Measurements from ENCODE around the gene INTS1. TPM values are rescaled to one million over a fixed set of nuclear protein-coding genes. Genes with fewer than 3 reads are reported as not detected.
A peak's percentile ranks its signal among the peaks of the same experiment; 100 is the strongest.

INTS1 gene
- total RNA-seq, result 10 to 100 TPM; 45.7 to 96.5 (median 75.8) TPM

- WGBS, result under 1% methylated on average over 32 of the region's 118 CpGs
- peak; percentile 93 for DNase-seq (ENCODE audit: low spot score in 2 of 2)
- H3K4me1 ChIP-seq, result peaks cover 31% of the 10 kb centered on the region
Observed at GRCh38 chr7:1503816-1504775, at the start of gene INTS1. TSS of gene INTS1 (minus strand) at chr7:1504389. CDS start at chr7:1503960, 429 bp downstream.

GRCh38 chr7:1553512-1554210, 49.5 kb upstream of the INTS1 start:
- no peak for DNase-seq (ENCODE audit: low spot score in 2 of 2)
- Histone ChIP-seq H3K27ac (no peak overlapping the region), H3K4me3 (no peak overlapping the region), H3K9me3 (no peaks in the 10 kb centered on the region), H3K27me3 (no peaks in the 10 kb centered on the region), H3K36me3 (peaks cover 7% of the 10 kb centered on the region), H3K4me1 (peaks cover 26% of the 10 kb centered on the region)
- TF ChIP-seq EP300 (IDR thresholded peaks at IDR 0.05) (no peak), POLR2A (IDR thresholded peaks at IDR 0.05) (no peak), CTCF (IDR thresholded peaks at IDR 0.05) (no peak), POLR2AphosphoS5 (IDR thresholded peaks at IDR 0.05) (no peak)
- WGBS, result 93% methylated on average over 25 of the region's 28 CpGs

More at GRCh38 chr7:1503816-1504775, at the start of gene INTS1:
- Histone ChIP-seq H3K9me3 (no peaks in the 10 kb centered on the region), H3K4me3 (peak within 1 kb of the TSS; percentile 90), H3K27me3 (no peaks in the 10 kb centered on the region), H3K27ac (peak within 1 kb of the TSS; percentile 66), H3K36me3 (peaks cover 28% of the 10 kb centered on the region)
- TF ChIP-seq EP300 (IDR thresholded peaks at IDR 0.05) (no peak), POLR2AphosphoS5 (IDR thresholded peaks at IDR 0.05) (peak in 1 of 3 donors; percentile 93), CTCF (IDR thresholded peaks at IDR 0.05) (peak; percentile 62 to 98)

- Histone ChIP-seq H3K27me3 (no peaks in the 10 kb centered on the region), H3K4me3 (no peak overlapping the region), H3K4me1 (peaks cover 18% of the 10 kb centered on the region), H3K9me3 (no peaks in the 10 kb centered on the region), H3K27ac (no peak overlapping the region), H3K36me3 (peaks cover 14% of the 10 kb centered on the region)
- no peak for TF ChIP-seq CTCF (IDR thresholded peaks at IDR 0.05)
- no peak for TF ChIP-seq POLR2A (IDR thresholded peaks at IDR 0.05)
- TF ChIP-seq EP300 (IDR thresholded peaks at IDR 0.05), result no peak
- TF ChIP-seq POLR2AphosphoS5 (IDR thresholded peaks at IDR 0.05), result no peak
- 85% methylated on average over 7 of the region's 7 CpGs for WGBS
- no peak for DNase-seq (ENCODE audit: low spot score in 2 of 2)
Observed at GRCh38 chr7:1552200-1552599, 48.0 kb upstream of the INTS1 start.

GRCh38 chr7:1550846-1551155, 46.6 kb upstream of the INTS1 start:
- H3K27me3 ChIP-seq, result no peaks in the 10 kb centered on the region
- 95% methylated on average over 15 of the region's 17 CpGs for WGBS
- H3K4me1 ChIP-seq, result peaks cover 12% of the 10 kb centered on the region
- no peak for DNase-seq (ENCODE audit: low spot score in 2 of 2)
- no peak for TF ChIP-seq POLR2A (IDR thresholded peaks at IDR 0.05)
- no peaks in the 10 kb centered on the region for H3K9me3 ChIP-seq
- no peak overlapping the region for H3K4me3 ChIP-seq
- H3K36me3 ChIP-seq, result peaks cover 14% of the 10 kb centered on the region
- H3K27ac ChIP-seq, result no peak overlapping the region

- Histone ChIP-seq H3K27me3 (no peaks in the 10 kb centered on the region), H3K36me3 (peaks cover 14% of the 10 kb centered on the region), H3K4me3 (no peak overlapping the region), H3K4me1 (peaks cover 10% of the 10 kb centered on the region), H3K9me3 (no peaks in the 10 kb centered on the region), H3K27ac (no peak overlapping the region)
- DNase-seq (ENCODE audit: low spot score in 2 of 2), result no peak
- TF ChIP-seq EP300 (IDR thresholded peaks at IDR 0.05), result no peak
- no peak for TF ChIP-seq CTCF (IDR thresholded peaks at IDR 0.05)
- no peak for TF ChIP-seq POLR2A (IDR thresholded peaks at IDR 0.05)
- TF ChIP-seq POLR2AphosphoS5 (IDR thresholded peaks at IDR 0.05), result no peak
- 94% methylated on average over 9 of the region's 42 CpGs for WGBS
Observed at GRCh38 chr7:1550005-1550845, 46.0 kb upstream of the INTS1 start.
